HG03097 (cell line): ENCODE data around the gene CDH5.

Source experiments
- ATAC-seq: cut with Tn5 transposase; IDR thresholded peaks from one replicate; pipeline ENCODE4 v1.9.1; 2021; ENCODE audit not compliant: unreplicated experiment, low FRiP score

CDH5 gene

GRCh38 chr16:66389256-66390176, 23.0 kb downstream of the CDH5 start:
- no peak for ATAC-seq

GRCh38 chr16:66390346-66391108, 24.0 kb downstream of the CDH5 start:
- ATAC-seq: no peak

GRCh38 chr16:66391726-66392670, 25.5 kb downstream of the CDH5 start:
- ATAC-seq: no peak

- no peak for ATAC-seq
These were observed 29.5 kb downstream of the CDH5 start for GRCh38 chr16:66395806-66396555.

- ATAC-seq: no peak
These were observed 31.4 kb downstream of the CDH5 start for GRCh38 chr16:66397736-66398433.

GRCh38 chr16:66399031-66399430, 32.5 kb downstream of the CDH5 start:
- ATAC-seq: no peak

- ATAC-seq: no peak
These were observed 33.4 kb downstream of the CDH5 start for GRCh38 chr16:66399930-66400329.

- ATAC-seq: no peak
These were observed 34.3 kb downstream of the CDH5 start for GRCh38 chr16:66400503-66401380.

- ATAC-seq: no peak
These were observed 35.1 kb downstream of the CDH5 start for GRCh38 chr16:66401610-66402009.

GRCh38 chr16:66402166-66402565, 35.7 kb downstream of the CDH5 start:
- no peak for ATAC-seq

- no peak for ATAC-seq
These were observed 36.2 kb downstream of the CDH5 start for GRCh38 chr16:66402591-66403230.

- no peak for ATAC-seq
These were observed 37.1 kb downstream of the CDH5 start for GRCh38 chr16:66403531-66404145.

GRCh38 chr16:66405057-66405783, 38.7 kb downstream of the CDH5 start:
- ATAC-seq: no peak

- ATAC-seq: no peak
These were observed 40.2 kb downstream of the CDH5 start for GRCh38 chr16:66406534-66407221.

GRCh38 chr16:66408163-66409048, 41.9 kb downstream of the CDH5 start:
- no peak for ATAC-seq
